ENCODE data around the gene SLC51B. TPM values are rescaled to one million over a fixed set of nuclear protein-coding genes. Genes with fewer than 3 reads are reported as not detected.

SLC51B gene
- polyA plus RNA-seq, 3 donors, result 10.5 to 12.8 (median 10.9) TPM

Other genes with a start within 250 kb of the SLC51B start
- gene PIF1, start 219.7 kb upstream of the SLC51B start, polyA plus RNA-seq (ENCODE audit: insufficient read length in 3 of 3), result 10 to 100 TPM; 11.6 to 17.4 (median 12.7) TPM
- gene PLEKHO2, start 203.5 kb upstream of the SLC51B start, polyA plus RNA-seq (ENCODE audit: insufficient read length in 3 of 3), result 10 to 100 TPM; 15.4 to 19.6 (median 18.9) TPM
- gene ANKDD1A, start 133.5 kb upstream of the SLC51B start, polyA plus RNA-seq (ENCODE audit: insufficient read length in 3 of 3), result 1 to 10 TPM; 5.3 to 8.5 (median 6.0) TPM
- 100 to 1,000 TPM in 2 of 3 donors, 10 to 100 TPM in 1; 97.8 to 121 (median 113) TPM for gene SPG21, start 55.5 kb upstream of the SLC51B start, polyA plus RNA-seq (ENCODE audit: insufficient read length in 3 of 3)
- gene MTFMT, start 15.7 kb upstream of the SLC51B start, polyA plus RNA-seq (ENCODE audit: insufficient read length in 3 of 3), result 10 to 100 TPM; 14.3 to 19.4 (median 15.7) TPM
- 1 to 10 TPM; 5.7 to 8.4 (median 5.7) TPM for gene RASL12, start 22.6 kb downstream of the SLC51B start, polyA plus RNA-seq (ENCODE audit: insufficient read length in 3 of 3)
- gene KBTBD13, start 31.4 kb downstream of the SLC51B start, polyA plus RNA-seq (ENCODE audit: insufficient read length in 3 of 3), result under 1 TPM; 0.03 to 0.12 (median 0.05) TPM
- 1 to 10 TPM; 3.9 to 9.1 (median 4.3) TPM for gene UBAP1L, start 69.8 kb downstream of the SLC51B start, polyA plus RNA-seq (ENCODE audit: insufficient read length in 3 of 3)
- 10 to 100 TPM; 28.5 to 32.4 (median 30.4) TPM for gene PDCD7, start 88.4 kb downstream of the SLC51B start, polyA plus RNA-seq (ENCODE audit: insufficient read length in 3 of 3)
- gene CLPX, start 140.0 kb downstream of the SLC51B start, polyA plus RNA-seq (ENCODE audit: insufficient read length in 3 of 3), result 10 to 100 TPM; 64.3 to 75.7 (median 73.0) TPM
- gene CILP, start 166.1 kb downstream of the SLC51B start, polyA plus RNA-seq (ENCODE audit: insufficient read length in 3 of 3), result 1 to 10 TPM; 3.1 to 3.5 (median 3.2) TPM
- 10 to 100 TPM; 16.8 to 18.7 (median 18.6) TPM for gene PARP16, start 241.5 kb downstream of the SLC51B start, polyA plus RNA-seq (ENCODE audit: insufficient read length in 3 of 3)